NCI-H510A treated with DMSO at 0.1 percent for 48 hours (cell line): ENCODE measurements around the gene CAST.

Source experiments
- DNase-seq: peaks from one replicate; lab custom pipeline; 2025; lab: John Stamatoyannopoulos, UW

The CAST gene

GRCh38 chr5:96675882-96676281, 13.7 kb downstream of the CAST start:
- no peak for DNase-seq

- no peak for DNase-seq
These were observed 15.3 kb downstream of the CAST start for GRCh38 chr5:96677496-96677895.

DNA sequence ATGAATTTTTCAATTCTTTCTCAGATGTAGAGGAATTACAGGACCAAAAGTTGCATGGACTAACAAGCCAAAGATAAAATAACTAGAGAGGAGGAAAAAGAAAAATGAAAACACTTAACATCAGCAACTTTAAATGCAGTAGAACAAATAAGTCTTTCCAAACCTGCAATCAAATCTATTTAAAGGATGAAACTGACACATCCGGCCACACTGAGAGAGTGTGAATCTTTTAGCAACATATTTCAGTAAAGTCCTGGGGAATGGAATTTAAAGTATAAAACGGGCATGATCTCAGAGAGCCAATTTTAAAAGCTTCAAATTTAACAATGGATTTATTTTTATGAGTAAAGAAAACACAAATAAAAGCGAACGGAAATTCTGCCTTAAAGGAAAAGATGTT, 17.1 kb downstream of the CAST start:
- no peak for DNase-seq

GRCh38 chr5:96680759-96681470, 18.7 kb downstream of the CAST start:
- DNase-seq = no peak

DNA sequence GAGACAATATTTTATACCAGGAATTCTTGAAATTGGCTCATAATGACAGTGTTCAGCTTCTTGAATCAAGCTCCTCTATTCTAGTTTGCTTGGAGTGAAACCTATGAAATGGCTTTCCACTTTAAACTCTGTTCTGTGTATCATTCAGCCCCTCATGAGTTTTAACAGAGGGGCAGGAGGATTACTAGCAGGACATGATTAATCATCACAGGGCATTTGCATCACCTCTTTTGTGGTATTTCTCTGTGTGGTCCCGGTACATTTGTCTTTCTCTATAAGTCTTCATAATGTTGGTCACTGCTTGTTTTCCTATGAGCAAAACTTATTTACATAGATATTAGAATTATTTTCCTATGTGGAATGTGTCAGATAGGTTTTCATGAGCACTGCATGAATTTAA, 21.2 kb downstream of the CAST start:
- no peak for DNase-seq

DNA sequence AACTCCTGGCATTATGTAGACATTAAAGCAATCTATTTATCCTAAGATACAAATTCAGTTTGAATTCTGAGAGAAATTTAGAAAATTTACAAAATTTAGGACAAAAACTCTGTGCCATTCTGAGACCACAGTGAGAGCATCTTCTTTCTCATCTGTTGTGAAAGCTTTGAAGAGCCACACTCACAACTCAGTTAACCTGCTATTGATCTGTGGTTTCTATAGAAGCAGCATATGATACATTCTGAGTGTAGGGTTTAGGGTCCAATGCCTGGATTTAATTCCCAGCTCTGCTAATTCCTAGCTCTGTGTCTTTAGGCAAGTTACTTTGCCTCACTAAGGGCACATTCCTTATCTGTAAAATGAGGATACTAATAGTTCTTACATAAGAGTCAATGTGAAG, 21.6 kb downstream of the CAST start:
- DNase-seq = no peak

DNA sequence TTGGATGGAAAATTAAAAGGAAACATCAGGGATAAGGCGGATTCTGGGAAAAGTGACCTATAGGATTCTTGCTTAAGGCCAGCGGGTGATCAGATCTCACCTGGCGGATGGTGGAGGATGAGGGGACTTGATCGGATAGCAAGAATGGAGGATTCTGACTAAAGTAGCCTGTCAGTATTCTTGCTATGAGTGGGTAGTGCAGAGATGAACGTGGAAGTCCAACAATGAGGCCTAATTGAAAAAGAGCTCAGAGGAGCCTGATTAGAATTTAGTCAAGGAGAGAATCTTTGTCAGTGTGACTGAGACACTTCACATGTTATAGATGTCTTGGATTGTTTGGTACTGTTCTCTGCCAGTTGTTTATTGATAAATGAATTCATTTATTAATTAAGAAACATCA, 24.9 kb downstream of the CAST start:
- no peak for DNase-seq

- peak; percentile 26 for DNase-seq
These were observed 25.8 kb downstream of the CAST start for GRCh38 chr5:96687812-96688453.

DNA sequence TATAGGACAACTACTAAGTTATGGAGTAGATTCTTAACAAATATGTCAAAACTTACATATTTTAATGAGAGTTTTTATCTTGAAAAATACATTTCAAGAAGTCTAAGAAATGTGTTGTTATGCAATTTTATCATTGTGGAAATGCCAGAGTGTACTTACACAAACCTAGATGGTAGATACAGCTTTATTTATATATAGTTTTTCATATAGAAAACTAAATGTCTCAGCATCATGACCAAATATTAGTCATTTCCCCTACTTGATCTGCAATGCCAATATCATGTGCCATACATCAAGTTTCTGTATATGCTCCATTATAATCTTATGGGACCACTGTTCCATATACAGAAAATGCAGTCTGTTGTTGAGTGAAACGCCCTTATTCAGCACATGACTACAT, 28.7 kb downstream of the CAST start:
- DNase-seq = no peak

DNA sequence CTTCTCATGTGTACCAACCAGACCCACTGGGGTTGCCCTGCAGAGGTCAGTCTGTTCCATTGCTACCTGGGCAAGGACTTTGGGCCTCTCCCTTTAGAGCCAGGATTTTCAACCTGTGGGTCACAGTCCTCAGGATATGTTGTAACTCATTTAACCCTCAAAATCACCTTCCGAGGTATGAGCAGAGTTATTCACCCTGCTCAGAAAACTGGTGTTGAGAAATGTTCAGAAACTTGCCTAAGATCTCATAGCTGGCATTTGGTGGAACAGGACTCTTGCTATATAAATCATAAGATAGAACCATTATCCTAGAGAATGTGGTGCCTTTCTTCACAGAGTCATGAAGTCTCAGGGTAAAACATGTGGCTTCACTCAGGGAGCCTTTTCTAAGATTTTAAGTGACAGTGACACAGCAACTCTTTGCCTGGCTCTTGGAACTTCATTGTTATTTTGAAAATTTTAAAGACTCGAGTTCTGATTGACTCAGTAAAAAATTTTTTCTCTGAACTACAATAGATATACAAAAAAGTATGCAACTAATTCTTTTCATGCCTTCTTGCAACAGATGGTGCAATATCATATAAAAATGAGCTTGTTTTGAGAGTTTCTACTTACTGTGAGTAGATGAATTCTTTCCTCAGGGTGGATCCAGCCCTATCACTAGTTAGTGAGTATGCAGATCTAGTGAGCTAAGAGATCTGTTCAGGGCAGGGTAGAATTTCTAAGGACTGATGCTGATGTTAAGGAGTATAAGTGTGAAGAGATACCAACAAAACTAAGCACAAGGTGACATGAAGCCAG, 29.5 kb downstream of the CAST start:
- DNase-seq = no peak

DNA sequence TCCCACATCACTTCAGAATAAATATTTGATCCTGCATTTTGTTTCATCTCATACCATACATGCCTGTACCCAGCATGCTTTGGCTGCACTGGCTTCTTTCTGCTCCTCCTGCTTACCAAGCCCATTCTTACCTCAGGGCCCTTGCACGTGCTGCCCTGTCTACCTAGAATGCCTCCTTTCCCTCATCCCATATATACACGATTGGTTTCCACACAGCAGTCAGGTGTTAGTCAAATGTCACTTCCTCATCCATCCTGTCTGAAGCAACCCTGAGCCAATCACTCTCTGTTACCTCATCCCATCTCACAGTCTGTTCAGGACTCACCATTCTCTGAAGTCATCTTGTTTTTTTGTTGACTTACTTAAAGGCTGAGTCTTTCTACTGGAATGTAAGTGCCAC, 30.3 kb downstream of the CAST start:
- no peak for DNase-seq

DNA sequence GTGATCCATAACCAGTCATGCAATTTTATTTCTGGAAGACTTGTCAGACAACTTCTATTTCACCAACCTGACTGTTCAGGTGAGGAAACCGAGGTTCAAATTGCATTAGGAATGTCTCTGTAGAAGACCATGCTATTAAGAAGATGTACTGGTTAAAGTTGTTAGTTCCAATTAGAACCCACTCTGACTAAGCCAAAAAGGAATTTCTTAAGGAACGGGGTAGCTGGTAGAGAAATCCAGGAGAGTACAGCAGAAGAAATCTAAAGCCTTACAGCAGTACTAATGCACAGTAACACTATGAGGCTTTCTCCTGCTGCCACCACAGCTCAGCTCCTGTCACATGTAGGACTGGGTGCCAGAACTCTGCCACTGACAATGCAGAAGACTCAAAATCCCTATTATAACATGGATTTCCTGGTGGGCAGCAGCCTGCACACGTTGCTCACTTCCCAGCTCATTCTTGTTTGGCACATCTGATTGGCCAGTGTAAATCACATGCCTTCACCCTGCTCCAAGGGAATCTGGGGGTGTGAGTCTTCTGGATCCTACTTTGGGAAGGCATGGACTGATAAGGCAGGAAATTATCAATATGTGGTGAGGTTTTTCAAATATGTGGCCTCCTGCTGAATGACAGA, 37.1 kb downstream of the CAST start:
- DNase-seq = no peak

DNA sequence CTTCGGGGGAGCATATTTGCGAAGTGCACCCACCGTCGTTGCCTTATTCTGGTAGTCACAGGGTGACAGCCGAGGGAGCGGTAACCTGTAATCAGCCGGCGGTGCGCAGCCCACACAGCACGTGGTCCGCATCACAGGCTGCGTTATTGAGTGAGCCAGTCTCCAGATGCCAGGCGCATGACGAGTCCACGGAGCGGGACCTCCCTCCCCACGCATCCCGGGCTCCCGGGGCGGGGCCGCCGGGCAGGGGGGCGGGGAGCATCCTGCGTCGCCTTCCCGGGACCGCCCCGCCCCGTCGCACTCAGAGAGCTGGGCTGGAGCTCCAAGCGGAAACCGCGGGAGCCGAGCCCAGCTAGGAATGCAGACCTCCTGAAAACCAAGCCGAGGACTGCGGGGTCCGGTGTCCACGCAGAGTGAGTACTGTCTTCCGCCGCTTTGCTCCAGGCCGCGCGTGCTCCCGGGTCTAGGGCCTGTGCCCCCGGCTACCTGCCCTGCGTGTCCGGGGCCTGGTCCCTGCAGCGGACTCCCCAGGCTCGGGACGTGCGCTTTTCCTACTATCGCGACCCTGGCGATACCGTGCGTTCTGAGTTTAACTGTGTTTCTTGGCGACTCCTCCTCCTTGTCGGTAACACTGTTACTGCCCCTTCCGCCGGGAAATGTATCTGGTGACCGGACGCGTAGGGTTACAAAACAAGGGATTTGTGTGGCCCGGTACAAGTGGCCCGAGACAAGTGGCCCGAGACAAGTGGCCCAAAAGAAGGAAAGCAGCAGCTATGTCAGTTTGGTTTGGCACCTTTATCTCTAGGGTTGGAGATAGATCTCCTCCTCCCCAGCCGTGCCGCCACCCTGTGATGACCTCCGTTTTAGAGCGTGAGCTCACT, 40.6 kb downstream of the CAST start:
- DNase-seq = peak; percentile 24

- DNase-seq = no peak
These were observed 41.3 kb downstream of the CAST start for GRCh38 chr5:96703384-96703920.

DNA sequence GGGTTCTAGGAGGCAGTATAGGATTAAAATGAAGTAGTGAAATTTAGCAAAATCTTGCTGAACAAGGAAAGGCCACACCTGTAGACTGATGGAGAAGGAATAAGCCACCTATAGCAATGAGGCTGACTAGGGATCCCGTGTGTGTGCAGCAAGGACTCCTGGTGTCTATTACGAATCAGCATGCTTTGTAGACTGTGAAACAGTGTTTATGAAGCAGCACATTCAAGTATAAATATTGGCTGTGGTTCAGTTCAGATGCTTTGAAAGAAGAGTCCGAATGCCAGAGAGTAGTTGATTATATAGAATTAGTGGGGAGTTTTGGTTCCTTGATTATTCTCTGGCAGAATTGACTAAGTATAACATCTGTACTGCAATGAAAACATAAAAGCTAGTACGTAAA, 41.8 kb downstream of the CAST start:
- DNase-seq = no peak

DNA sequence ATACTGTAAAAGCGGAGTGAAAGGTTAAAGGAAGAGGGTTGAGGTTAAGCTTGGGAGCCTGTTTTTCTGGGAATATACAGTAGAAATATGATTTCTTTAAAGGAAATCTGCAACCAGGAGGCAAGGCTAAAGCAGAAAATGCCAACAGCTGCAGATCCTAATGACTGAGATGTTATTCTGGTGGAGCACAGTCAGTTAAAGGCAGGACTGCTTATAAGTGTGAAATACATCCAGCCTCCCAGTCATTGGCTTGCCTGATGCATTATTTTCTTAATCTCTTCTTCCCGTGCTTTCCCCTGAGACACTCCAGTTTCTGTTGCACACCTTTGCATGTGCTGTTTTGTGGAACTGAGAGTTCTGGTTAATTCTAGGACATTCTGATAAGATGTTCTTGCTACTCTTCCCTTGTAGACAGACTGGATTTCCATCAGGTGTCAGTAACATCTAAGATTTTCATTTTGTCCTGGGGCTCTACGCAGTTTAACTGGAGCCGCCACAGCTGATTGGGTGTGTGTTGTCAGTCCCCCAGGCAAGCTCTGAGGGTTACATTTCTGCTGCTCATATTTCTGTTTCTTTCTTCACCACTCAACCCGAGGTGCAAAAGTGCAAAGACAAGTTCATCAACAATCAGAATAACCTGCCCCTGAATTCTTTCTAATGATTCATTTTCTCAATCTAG, 44.4 kb downstream of the CAST start:
- no peak for DNase-seq

- no peak for DNase-seq
These were observed 46.4 kb downstream of the CAST start for GRCh38 chr5:96708600-96708999.

DNA sequence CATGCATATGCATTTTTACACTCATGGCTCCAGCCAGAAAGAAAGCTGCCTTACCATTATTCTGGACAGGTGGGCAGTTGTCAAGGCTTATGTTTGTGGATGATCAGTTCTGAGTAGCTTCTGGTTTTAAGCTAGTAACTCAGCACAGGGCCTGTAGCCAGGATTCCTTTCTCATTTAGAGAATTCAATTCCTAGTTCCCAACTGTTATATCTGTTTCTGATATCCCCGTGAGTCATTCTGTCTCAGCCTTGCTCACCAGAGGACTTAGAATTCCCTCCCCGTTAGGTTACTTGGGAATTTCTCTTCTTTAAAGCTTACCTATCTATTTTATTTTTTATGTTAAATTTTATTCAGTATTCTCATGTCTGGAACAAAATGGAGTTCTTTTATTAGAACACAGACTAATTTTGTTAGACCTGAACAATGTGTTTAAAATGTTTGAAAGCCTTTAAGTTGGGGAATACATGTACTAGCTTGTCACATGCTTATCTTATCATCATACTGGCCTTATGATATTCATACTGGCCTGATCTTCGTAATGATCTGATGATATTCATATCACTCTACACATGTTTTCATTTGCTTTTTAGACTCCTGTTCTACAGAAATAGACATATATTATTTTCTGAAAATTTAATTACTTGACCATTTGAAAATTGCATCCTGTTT, 47.1 kb downstream of the CAST start:
- no peak for DNase-seq

- DNase-seq = no peak
These were observed 50.0 kb downstream of the CAST start for GRCh38 chr5:96712100-96712746.

- DNase-seq = no peak
These were observed 52.3 kb downstream of the CAST start for GRCh38 chr5:96714450-96714849.
